Heart left ventricle (tissue), 16 donors: ENCODE results near the gene SERPING1. TPM values are rescaled to one million over a fixed set of nuclear protein-coding genes. Genes with fewer than 3 reads are reported as not detected.
"Not testable (repeated sequence)": the region's sequence is repeated elsewhere in the genome, so short reads cannot be mapped to it uniquely, and the experiment has no call there.

ENCODE experiments used
- ATAC-seq, 4 donors: fragments of 200-7000 bp; cut with Tn5 transposase; one replicate each; pipeline ENCODE4 v1.9.1; 2020 to 2022; ENCODE audit warnings: moderate library complexity in 4 of 4, mild to moderate bottlenecking in 3 of 4, moderate number of reproducible peaks in 1 of 4
- DNase-seq, 5 donors: peaks; one replicate each; pipeline ENCODE4 v3.0.0-alpha.2; 2020
- H3K27ac ChIP-seq, 12 donors: fragments of 200-600 bp; sonication (generic) in 4 of 12; one replicate each; pipeline versions ENCODE4 v1.5.0 to v1.8.0; 2016 to 2022; ENCODE audit warnings: mild to moderate bottlenecking in 2 of 12
- H3K27me3 ChIP-seq, 9 donors: fragments of 200-600 bp; sonication (generic) in 2 of 9; one replicate each; pipeline versions ENCODE4 v1.5.1 to v1.8.0; 2016 to 2022; ENCODE audit warnings: mild to moderate bottlenecking in 3 of 9
- H3K36me3 ChIP-seq, 9 donors: fragments of 200-600 bp; sonication (generic) in 2 of 9; one replicate each; pipeline versions ENCODE4 v1.5.0 to v1.8.0; 2018 to 2022; ENCODE audit warnings: mild to moderate bottlenecking in 2 of 9
- H3K4me1 ChIP-seq, 12 donors: fragments of 200-600 bp; sonication (generic) in 4 of 12; one replicate each; pipeline versions ENCODE4 v1.5.0 to v1.8.0; 2016 to 2022; ENCODE audit warnings: mild to moderate bottlenecking in 3 of 12
- H3K4me3 ChIP-seq, 12 donors: fragments of 200-600 bp; sonication (generic) in 4 of 12; one replicate each; pipeline versions ENCODE4 v1.5.0 to v1.8.0; 2017 to 2022; ENCODE audit warnings: mild to moderate bottlenecking in 9 of 12, moderate library complexity in 4 of 12
- H3K9me3 ChIP-seq, 12 donors: fragments of 200-600 bp; sonication (generic) in 4 of 12; one replicate each; pipeline versions ENCODE4 v1.5.0 to v1.8.0; 2016 to 2022; ENCODE audit warnings: mild to moderate bottlenecking in 1 of 12
- CTCF ChIP-seq, 12 donors: fragments of 200-600 bp; sonication (generic) in 4 of 12; IDR thresholded peaks; one replicate each; pipeline versions ENCODE4 v1.5.0 to v1.8.0; 2018 to 2022; ENCODE audit warnings: antibody characterized with exemption in 12 of 12, mild to moderate bottlenecking in 5 of 12
- POLR2A ChIP-seq, 2 donors: fragments of 450-650 bp; IDR thresholded peaks; one replicate each; pipeline ENCODE4 v1.6.1; 2017; ENCODE audit warnings: antibody characterized with exemption in 2 of 2, mild to moderate bottlenecking in 2 of 2, moderate library complexity in 2 of 2
- WGBS, 4 donors: extraction: QIAGEN DNeasy Blood & Tissue Kit in 2 of 4; methylation state at CpG; one replicate each; pipeline versions ENCODE4 v1.1.5 to v1.1.7; 2013 to 2018; 5-methylcytosine and 5-hydroxymethylcytosine counted together
- intact Hi-C, 10 donors: fragments of 100-400 bp; cut with DNase I; formaldehyde crosslinking; loops; one replicate each; pipeline versions ENCODE4 v1.11.1 to v1.14.2; 2022
- polyA plus RNA-seq, 2 donors: library from polyadenylated mRNA; stranded (reverse); fragments of 200-250 nt; gene quantifications; one replicate each; pipeline ENCODE4 v1.2.3, GENCODE V29; 2013
- total RNA-seq, 9 donors: library from RNA; depleted of rRNA in 2 of 9; stranded (reverse); fragments of >200 nt in 2 of 9; fragmentation: NEBNext Ultra II Directional in 3 of 9; extraction: Animal tissue kit (Norgen Biotek cat#: 25700) in 3 of 9; gene quantifications; one replicate each; pipeline versions ENCODE4 v1.1.0 to v1.2.4, GENCODE V29; 2016 to 2023
- donor health status: ischemic (EF 13 %, LVEDD 7.1; RV severe dilation, severe dysfunction).
- donor health status: healthy with polysubstance abuse.
- donor health status: DM: no; HTN: yes; CAD: no.
- donor health status: DM: no; HTN: no; CAD: no.
- donor health status: ischemic (EF 25% LVEDD 6.9; RV normal size, moderate dysfunction).
- donor health status: ischemic (EF 25% LVEDD 5.7; RV mildly dilated, moderate dysfunction).
- donor health status: healthy.
- donor health status: DM: yes; HTN: yes; CAD: no.
- donor health status: ischemic (EF 35%, LVEDD 5.7; RV mildly dilated, moderate dysfunction).
- donor health status: nonischemic (EF 11% LVEDD 7.7; RV severe dilation, severe dysfunction).
- donor health status: DM: yes; HTN: yes; CAD: no.
- donor health status: PGD.
- donor health status: ischemic (EF 29% LVEDD 5.4; RV normal size, mild dysfunction).
- donor health status: nonischemic (EF 23%, LVEDD 6.1; RV moderate dilation, normal function).

Gene SERPING1
- total and polyA plus RNA-seq, 11 donors: 55.5 to 344 (median 87.0) TPM

- Histone ChIP-seq H3K27ac (no peak overlapping the region), H3K9me3 (no peaks in the 10 kb centered on the region), H3K4me3 (no peak overlapping the region), H3K36me3 (no peaks in the 10 kb centered on the region), H3K4me1 (peaks cover 0 to 62% (median 24%) of the 10 kb centered on the region in 12 donors), H3K27me3 (peaks cover 4 to 54% (median 34%) of the 10 kb centered on the region in 9 donors)
- WGBS, 4 donors: 56 to 73% (median 70%) methylated on average over 5 of the region's 5 CpGs
- DNase-seq (no peak), ATAC-seq (no peak)
- no peak for TF ChIP-seq POLR2A (IDR thresholded peaks at IDR 0.05)
- TF ChIP-seq CTCF (IDR thresholded peaks at IDR 0.05): no peak
- intact Hi-C loops: no loop called here
Measured at GRCh38 chr11:57650739-57651090, 53.2 kb downstream of the SERPING1 start.

- 79 to 88% (median 84%) methylated on average over 7 of the region's 7 CpGs for WGBS, 4 donors
- peaks cover 4 to 48% (median 30%) of the 10 kb centered on the region in 9 donors for H3K27me3 ChIP-seq
Measured at GRCh38 chr11:57651408-57651807, 53.9 kb downstream of the SERPING1 start.

GRCh38 chr11:57652230-57652629 lies 54.7 kb downstream of the SERPING1 start:
- WGBS, 4 donors: 81 to 82% (median 82%) methylated on average over 14 of the region's 14 CpGs
- ATAC-seq, DNase-seq, H3K9me3 ChIP-seq, H3K36me3 ChIP-seq, intact Hi-C loops: not testable (repeated sequence)
- peak overlapping the region in 1 of 12 donors; percentile 43 for H3K4me3 ChIP-seq
- H3K27me3 ChIP-seq: peaks cover 4 to 40% (median 23%) of the 10 kb centered on the region in 9 donors
- peak overlapping the region in 1 of 12 donors; percentile 78 for H3K27ac ChIP-seq
- H3K4me1 ChIP-seq: peaks cover 0 to 51% (median 15%) of the 10 kb centered on the region in 12 donors

More at GRCh38 chr11:57651408-57651807, 53.9 kb downstream of the SERPING1 start:
- Histone ChIP-seq H3K27ac (no peak overlapping the region), H3K4me3 (no peak overlapping the region), H3K36me3 (no peaks in the 10 kb centered on the region), H3K4me1 (peaks cover 0 to 55% (median 17%) of the 10 kb centered on the region in 12 donors), H3K9me3 (no peaks in the 10 kb centered on the region)
- TF ChIP-seq POLR2A (IDR thresholded peaks at IDR 0.05) (no peak), CTCF (IDR thresholded peaks at IDR 0.05) (no peak)
- no peak for DNase-seq
- no peak for ATAC-seq
- intact Hi-C loops: no loop called here

GRCh38 chr11:57652662-57653061 lies 55.2 kb downstream of the SERPING1 start:
- Histone ChIP-seq H3K27ac (peak overlapping the region in 1 of 12 donors; percentile 78), H3K36me3 (no peaks in the 10 kb centered on the region), H3K4me1 (peaks cover 0 to 46% (median 15%) of the 10 kb centered on the region in 12 donors), H3K9me3 (no peaks in the 10 kb centered on the region), H3K4me3 (peak overlapping the region in 1 of 12 donors; percentile 43), H3K27me3 (peaks cover 4 to 36% (median 18%) of the 10 kb centered on the region in 9 donors)
- DNase-seq: no peak
- no peak for ATAC-seq
- intact Hi-C loops: no loop called here
- WGBS, 4 donors: 64 to 74% (median 73%) methylated on average over 3 of the region's 3 CpGs
- TF ChIP-seq POLR2A (IDR thresholded peaks at IDR 0.05): no peak

- ATAC-seq: no peak
- no peaks in the 10 kb centered on the region for H3K9me3 ChIP-seq
- no peaks in the 10 kb centered on the region for H3K36me3 ChIP-seq
- DNase-seq: no peak
- H3K27me3 ChIP-seq: peaks cover 4 to 31% (median 13%) of the 10 kb centered on the region in 9 donors
- H3K4me1 ChIP-seq: peaks cover 0 to 44% (median 16%) of the 10 kb centered on the region in 12 donors
- TF ChIP-seq POLR2A (IDR thresholded peaks at IDR 0.05): no peak
- TF ChIP-seq CTCF (IDR thresholded peaks at IDR 0.05): no peak
- intact Hi-C loops: no loop called here
- WGBS, 4 donors: 42 to 55% (median 47%) methylated on average over 3 of the region's 3 CpGs
- H3K4me3 ChIP-seq: peak overlapping the region in 1 of 12 donors; percentile 43
- peak overlapping the region in 1 of 12 donors; percentile 78 for H3K27ac ChIP-seq
Measured at GRCh38 chr11:57653163-57653562, 55.7 kb downstream of the SERPING1 start.
